Left ventricle myocardium superior (tissue), 1 donor: ENCODE data around the gene SIGLEC5. TPM values are rescaled to one million over a fixed set of nuclear protein-coding genes. Genes with fewer than 3 reads are reported as not detected.

Experiments
- ATAC-seq: fragments of 200-7000 bp; cut with Tn5 transposase; one replicate; pipeline ENCODE4 v1.9.1; 2020; ENCODE audit warnings: mild to moderate bottlenecking, moderate library complexity
- DNase-seq: peaks from one replicate; pipeline ENCODE4 v3.0.0-alpha.2; 2020
- intact Hi-C: fragments of 100-400 bp; cut with micrococcal nuclease; formaldehyde crosslinking; loops from one replicate; pipeline ENCODE4 v1.11.0; 2022
- total RNA-seq: library from RNA; stranded (reverse); fragmentation: NEBNext Ultra II Directional; extraction: Animal tissue kit (Norgen Biotek cat#: 25700); gene quantifications from one replicate; pipeline ENCODE4 v1.2.1, GENCODE V29; 2021
- donor health status: DM: no; HTN: yes; CAD: no; lungs with severe emphysema.

SIGLEC5 gene
- total RNA-seq, 1 donor from 2014 or later, result 0.84 TPM

DNA sequence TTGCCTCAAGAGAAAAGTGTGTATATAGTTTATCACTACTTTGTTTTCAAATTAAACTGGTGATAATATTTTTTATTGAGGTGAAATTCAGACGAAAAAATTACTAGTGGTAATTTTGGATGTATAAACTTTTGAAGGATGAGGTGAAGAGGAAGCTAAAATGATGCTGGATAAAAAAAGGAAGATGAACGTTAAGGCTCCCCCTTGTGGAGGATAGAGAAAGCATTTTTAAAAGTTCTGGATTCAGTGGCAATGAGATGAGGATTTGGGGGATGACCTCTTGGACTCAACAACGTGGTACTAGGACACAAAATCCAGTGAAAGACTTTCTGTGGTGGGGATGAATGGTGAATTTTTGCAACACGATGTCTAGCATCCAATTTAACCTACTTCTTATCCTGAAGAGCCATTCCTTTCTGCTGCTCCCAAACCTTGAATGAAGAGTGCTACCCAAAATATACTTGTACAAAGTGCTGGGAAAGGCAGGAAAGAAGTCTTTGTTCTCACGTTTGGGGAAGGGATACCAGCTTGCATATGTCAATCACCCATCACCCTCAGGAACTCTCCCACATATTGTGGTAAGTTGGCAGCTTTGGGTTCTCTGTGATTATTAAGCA is 7.3 kb upstream of the SIGLEC5 start:
- intact Hi-C loops, result no loop called here
- no peak for DNase-seq
- ATAC-seq, result no peak

DNA sequence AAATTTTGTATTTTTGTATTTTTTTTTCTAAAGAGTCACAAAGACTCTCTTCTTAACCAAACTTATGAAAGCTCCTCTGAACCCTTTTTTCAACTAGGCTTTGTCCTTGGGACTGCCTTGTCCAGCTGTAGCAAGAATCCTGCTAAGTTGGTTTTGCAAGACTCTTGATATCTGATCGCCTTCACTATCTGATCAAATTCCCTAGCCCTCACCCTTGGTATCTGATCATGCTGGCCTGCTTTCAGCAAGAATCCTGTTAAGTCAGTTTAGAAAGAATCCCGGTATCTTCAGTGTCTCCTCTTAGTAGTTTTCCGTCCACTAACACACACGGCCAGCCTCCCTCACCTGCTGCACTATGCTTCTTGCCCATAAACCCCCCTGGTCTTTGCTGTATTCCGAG is 1.9 kb upstream of the SIGLEC5 start:
- intact Hi-C loops, result no loop called here
- no peak for ATAC-seq
- DNase-seq, result no peak

DNA sequence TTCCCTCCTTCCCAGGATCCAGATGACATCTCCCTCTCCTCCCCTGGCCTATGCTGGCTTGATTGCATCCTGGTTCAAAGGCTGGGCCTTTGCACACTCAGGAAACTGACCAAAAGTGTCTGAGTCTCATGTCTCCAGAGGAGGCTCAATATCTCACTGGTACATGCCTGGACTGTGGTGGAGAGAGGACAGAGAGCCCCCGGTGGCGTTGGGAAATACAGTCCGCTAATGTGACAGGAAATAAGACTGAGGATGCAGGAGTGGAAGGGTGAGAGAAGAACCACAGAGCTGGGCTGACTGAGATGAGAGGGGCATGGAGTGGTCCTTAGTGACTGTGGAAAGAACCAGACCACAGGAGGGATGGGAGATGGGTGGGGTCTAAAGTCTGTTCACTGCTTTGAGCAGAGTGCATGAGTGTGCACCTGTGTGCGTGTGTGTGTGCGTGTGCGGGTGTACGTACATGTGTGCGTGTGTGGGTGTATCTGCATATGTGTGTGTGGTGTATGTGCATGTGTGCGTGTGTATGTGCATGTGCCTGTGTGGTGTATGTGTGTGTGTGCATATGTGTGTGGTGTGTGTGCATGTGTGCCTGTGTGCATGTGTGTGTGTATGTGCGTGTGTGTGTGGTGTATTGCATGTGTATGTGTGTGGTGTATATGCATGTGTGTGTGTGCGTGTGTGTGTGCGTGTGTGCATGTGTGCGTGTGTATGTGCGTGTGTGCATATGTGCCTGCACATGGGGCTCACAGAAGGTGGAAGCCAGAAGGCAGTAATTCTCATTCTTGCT is 1.9 kb downstream of the SIGLEC5 start:
- no peak for DNase-seq
- ATAC-seq, result no peak
- intact Hi-C loops, result no loop called here

DNA sequence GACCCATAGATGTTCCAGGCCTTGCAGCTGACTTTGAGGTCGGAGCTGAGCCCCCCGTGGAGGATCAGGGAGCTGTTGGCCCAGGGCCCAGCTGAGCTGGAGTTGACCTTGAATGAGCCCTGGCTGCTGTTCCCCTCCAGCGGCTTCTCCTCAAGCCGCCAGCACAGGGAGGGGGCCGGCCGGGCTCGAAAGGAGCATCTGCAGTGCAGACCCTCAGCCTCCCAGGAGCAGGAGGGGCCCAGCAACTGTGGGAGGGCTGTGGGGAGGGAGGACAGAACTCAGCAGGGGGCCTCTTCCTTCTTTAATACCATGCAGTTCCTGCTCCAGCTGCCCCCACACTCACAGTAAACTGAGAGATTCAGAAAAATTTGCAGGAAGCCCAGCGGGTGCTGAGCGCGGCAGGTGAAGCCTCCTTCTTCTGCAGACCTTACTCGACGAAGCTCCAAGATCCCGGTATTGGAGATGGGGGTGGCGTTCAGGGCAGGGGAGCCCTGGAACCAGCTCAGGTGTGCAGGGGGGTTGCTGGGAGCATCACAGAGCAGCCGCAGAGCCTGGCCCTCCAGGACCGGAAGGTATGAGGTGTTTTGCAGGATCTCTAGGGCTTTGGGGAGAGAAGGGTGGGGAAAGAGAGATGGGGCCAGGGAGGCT is 2.6 kb downstream of the SIGLEC5 start:
- DNase-seq (no peak), ATAC-seq (no peak)
- intact Hi-C loops, result no loop called here

DNA sequence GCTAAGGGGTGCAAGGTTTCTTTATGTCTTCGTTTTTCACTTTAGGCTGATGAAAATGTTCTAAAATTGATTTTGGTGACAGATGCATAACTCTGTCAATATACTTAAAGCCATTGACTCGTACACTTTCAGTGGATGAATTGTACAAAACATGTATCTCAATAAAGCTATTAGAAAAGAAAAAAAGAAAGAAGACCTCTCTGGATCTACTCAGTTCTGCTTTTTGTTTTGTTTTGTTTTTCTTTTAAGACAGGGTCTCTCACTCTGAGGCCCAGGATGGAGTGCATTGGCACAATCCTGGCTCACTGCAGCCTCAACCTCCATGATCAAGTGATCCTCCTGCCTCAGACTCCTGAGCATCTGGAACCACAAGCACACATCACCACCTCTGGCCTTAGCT is 3.5 kb downstream of the SIGLEC5 start:
- ATAC-seq, result no peak
- intact Hi-C loops, result no loop called here

DNA sequence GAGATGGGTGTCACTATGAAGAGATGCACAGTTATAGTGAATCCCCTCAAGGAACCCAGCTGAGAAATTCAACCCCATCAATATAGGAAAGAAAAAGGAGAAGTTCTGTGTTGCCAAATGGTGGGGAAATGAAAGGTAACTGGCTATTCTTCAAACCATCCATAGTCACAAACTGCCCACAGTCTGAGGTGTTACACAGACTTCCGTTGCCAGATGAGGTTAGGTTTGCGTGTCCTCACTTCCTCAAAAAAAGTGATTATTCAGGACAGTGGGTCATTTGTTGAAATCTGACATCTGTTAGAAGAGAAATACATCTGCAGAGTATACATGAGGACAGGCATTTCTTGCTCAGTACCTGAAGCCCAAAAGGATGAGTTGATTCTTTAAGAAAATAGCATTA is 9.0 kb downstream of the SIGLEC5 start:
- no peak for DNase-seq
- intact Hi-C loops, result no loop called here
- no peak for ATAC-seq

More for the DNA sequence above, 3.5 kb downstream of the SIGLEC5 start:
- DNase-seq, result no peak

DNA sequence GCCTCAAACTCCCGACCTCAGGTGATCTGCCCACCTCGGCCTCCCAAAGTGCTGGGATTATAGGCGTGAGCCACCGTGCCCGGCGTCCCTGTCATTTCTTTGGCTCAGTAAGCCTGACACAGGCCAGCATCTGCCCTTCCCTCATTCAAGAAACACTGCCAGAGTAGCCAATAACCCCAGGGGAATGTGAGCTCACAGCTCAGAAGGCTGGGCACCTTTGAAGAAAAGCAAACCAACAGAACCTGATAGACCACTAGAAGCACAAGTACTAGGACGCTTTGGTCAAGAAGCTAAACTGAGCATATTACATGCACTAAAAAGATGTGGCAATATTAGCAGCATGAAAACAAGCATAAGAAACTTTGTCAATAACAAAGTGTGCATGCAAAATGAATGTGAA is 14.2 kb downstream of the SIGLEC5 start:
- DNase-seq (no peak), ATAC-seq (no peak)
- intact Hi-C loops, result no loop called here

DNA sequence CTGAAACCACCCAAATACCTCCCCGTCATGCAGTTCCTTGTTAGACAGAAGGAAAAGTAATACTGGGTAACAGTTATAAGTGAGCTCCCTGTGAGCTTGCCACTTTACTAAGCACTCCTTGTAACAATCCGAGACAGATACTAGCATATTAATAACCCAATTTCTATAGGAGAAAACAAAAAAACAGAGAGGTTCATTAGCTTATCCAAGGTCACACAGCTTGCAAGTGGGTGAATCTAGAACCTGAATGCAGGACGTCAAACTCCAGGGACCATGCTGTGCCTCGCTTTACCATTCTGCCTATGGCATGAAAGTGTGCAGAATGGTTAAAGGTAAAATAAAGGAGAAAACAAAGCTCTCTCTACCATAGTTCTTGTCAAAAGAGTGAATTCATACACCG is 15.4 kb downstream of the SIGLEC5 start:
- no peak for ATAC-seq
- intact Hi-C loops, result no loop called here
- no peak for DNase-seq

DNA sequence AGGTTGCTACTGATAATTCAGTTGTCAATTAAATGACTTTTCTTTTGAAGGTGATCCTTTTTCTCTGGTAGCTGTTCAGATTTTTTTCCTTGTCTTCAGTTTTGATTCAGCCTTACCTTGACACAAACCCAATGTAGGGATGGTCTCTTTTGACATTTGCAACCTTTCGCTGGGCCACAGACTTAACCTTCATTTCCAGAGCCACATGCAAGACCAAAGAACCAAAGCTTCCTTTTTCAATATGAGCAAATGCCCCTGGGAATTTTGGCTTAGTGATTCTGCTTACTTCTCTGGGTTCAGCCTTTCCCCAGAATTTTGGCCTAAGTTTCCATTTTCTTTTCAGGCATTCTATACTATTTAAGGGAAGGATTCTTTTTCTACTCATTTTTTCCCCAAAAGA is 19.6 kb downstream of the SIGLEC5 start:
- intact Hi-C loops, result no loop called here
- ATAC-seq, result no peak

DNA sequence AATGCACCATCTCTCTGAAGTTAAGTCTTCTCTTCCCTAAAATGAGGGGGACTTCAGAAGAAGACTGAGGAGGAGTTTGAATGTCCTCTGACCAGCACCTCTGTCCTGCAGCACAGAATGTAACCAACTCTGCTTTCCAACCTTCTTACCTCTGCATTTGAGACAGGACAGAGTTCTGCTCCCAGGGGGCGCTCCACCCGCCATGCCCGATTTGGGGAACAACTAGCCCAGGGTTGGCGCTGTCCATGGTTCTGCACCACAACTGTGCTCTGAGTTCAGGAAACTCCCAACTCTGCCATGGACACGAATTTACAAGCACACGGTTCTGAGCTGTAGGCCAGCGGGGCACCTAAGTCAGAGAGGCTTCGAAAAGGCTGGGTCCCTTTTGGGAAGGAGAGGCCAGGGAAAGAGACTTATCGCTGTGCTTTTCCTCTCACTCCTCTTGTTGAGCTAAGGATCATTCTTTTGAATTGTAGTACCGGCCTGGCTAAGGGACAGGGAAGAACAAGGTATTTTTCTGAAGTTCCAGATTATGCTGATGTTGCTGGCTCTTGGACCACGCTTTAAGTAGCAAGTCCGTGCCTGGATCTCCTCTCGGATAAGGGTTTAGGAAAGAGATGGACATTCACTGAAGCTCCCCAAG is 22.2 kb downstream of the SIGLEC5 start:
- intact Hi-C loops, result no loop called here
- ATAC-seq (peak; percentile 63), DNase-seq (peak; percentile 86)

More for the DNA sequence above, 19.6 kb downstream of the SIGLEC5 start:
- no peak for DNase-seq

DNA sequence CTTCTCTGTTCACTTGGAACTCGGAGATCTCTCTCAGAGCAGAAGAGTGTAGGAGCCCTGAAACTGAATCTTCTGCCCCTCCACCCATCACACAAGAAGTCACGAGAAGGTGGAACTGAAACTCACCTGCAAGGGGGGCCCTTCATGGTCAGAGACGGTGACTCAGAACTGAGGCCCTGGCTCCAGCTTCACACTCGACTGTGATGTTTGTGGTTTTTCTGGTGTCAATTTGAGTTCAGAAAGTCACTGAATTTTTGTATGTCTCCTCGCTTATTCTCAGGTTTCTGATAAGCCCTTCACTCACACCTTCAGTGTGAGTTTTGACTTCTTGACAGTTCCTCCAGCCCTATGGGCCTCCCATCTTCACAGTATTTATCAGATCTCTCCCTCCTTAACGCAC is 23.1 kb downstream of the SIGLEC5 start:
- intact Hi-C loops, result no loop called here
- no peak for DNase-seq
- no peak for ATAC-seq

DNA sequence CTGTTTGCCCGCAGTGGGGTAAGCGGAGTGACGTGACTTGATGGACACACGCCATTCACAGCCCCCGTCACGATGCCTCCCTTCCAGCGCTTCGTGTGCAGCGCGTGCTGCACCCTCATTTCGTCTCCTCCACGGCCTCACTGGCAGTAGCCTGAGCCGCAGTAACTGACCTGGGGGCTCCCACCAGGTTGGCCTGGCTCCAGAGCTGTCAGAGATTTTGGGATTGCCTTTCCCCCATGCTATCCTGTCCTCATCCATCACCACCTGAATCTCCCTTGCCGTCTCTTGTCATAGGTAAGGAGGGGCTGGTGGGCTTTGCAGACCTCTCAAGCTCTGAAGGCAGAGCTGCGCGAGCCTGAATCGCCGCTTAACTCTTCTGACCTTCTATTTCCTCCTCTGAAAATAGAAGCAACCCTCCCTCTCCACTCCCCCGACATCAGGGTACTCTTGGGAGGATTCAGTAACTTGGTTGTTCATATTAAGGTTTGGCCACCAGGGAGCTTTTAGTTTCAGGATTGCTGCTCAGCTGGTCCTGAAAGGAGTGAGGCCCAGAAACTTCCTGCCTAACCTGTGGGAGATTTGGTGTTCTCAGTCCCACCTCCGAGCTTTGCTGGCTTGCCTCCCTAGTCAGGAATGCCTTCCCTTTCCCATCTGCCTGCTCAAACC is 27.9 kb downstream of the SIGLEC5 start:
- ATAC-seq (no peak), DNase-seq (no peak)
- intact Hi-C loops, result no loop called here

DNA sequence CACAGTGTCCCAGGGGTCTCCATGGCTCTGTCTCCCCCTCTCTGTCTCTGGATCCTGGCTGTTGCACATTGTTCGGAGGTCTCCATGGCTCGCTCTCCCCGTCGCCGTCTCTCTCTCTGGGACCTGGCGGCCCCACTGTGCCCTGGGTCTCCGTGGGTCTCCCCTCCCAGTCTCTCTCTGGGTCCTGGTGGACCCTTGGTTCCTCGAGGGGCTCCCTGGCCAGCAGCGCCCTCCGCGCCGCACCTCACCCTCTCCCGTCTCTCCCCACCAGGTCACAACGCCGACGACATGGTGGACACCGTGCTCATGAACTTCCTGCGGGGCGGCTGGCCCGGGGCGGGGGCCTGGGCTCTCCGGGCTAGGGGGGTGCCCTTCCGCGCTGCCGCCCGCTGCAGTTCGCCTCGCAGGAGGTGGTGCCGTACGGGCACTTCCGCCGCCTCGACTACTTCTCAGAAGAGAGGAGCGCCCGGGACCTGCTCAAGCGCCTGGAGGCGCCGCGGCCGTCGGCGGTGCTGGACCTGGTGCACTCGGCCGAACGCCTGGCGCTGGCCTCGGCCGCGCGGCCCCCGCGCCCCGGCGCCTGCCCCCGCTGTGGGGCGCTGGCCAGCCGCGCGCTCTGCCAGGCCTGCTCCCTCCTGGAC is 29.1 kb downstream of the SIGLEC5 start:
- DNase-seq (no peak), ATAC-seq (no peak)
- intact Hi-C loops, result no loop called here

DNA sequence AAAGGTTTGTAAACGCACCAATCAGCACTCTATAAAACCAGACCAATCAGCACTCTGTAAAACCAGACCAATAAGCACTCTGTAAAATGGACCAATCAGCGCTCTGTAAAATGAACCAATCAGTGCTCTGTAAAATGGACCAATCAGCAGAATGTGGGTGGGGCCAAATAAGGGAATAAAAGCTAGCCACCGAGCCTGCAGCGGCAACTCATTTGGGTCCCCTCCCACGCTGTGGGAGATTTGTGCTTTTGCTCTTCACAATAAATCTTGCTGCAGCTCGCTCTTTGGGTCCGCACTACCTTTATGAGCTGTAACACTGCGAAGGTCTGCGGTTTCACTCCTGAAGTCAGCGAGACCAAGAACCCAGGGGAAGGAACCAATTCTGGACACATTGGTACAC is 31.1 kb downstream of the SIGLEC5 start:
- ATAC-seq (no peak), DNase-seq (no peak)
- intact Hi-C loops, result no loop called here

DNA sequence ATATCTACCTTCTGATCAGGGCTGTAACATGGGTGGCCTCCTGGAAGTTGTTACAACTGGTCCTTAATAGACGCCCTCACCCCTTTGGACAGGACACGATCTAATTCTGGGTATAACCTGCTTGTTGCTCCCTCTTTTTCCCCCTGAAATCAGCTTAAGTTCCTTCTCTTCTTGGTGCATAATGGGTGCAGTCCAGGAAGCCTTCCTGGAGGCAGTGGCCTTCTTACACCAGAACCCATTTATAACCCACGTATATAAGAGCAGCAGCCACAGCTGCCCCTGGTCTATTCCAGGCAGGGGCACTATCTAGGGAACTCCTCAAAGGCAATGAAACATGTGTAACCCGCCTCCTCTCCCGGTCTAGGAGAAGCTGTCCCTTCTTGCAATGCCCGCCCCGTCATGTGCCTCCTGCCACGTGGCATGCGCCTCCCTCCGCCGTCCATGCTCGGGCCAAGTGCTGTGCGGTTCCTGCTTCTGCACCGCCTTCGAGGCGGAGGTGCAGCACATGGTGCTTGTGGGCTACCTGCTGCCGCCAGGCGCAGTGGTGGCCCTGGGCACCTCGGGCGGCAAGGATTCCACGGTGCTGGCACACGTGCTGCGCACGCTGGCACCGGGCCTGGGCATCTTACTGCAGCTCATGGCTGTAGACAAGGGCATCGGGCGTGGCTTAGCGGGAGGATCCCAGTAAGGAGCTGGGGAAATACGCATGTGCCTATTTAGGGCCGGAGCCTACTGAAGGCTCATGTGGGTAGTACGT is 31.9 kb downstream of the SIGLEC5 start:
- ATAC-seq (no peak), DNase-seq (no peak)
- intact Hi-C loops, result no loop called here

DNA sequence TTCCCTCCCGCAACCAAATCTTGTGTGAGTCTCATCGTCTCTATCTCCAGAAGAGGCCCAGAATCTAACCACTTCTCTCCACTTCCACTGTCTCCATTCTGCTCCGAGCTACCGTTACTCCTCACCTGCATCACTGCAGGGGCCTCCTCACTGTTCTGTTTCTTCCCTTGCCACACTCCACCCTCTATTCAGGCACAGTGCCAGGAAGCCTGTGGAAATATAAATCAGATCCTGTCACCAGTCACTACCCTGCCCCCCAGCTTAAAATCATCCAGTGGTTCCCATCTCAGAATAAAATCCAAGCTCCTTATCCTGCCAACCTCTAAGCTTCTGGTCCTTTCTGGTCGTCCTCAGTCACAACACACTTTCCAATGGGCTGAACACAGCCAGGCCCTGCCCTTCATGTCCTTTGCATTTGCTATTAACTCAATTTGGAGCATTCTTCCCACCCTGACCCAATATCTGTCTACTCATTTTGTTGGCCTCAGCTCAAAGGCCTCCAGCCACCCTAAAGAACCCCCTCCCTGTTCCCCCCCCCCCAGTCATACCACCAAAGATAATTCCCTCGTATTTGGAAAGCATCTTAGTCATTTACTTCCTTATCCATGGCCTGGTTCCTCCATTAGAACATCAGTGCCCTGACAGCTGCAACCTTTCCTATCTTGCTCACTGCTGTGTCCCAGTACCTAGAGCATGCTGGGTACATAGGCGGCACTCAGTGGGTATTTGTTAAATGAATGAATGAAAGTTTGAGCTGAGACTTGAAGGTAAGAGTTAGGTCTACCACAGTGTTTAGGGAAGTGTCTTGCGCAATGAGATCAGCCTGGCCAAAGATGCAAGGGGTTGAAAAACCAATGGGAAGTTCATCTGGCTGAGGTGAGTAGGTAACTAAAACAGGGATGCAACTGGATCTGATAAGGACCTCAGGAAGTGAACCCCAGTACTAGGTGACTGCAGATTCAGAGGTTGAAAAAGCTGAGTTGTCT is 34.7 kb downstream of the SIGLEC5 start:
- DNase-seq, result no peak
- ATAC-seq, result no peak
- intact Hi-C loops, result no loop called here

DNA sequence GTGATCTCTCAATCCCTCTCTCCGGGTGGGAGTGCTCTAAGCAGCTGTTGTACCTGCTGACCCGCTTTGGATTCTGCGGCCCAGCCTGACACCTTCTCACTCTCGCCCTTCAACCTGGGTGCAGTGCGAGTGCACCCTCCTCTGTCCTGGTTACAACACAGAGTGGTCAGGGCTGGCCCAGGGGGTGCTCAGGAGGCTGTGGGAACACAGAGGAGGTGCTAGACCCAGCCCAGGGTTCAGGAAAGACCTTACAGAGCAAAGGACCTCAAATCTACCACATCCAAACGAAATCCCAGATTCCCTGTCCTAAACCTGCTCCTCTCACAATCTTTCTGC is 35.5 kb downstream of the SIGLEC5 start:
- intact Hi-C loops, result no loop called here
- ATAC-seq (no peak), DNase-seq (no peak)
